Type B pancreatic cell (in vitro differentiated cells): Measurements from ENCODE around the gene UBAC2. TPM values are rescaled to one million over a fixed set of nuclear protein-coding genes. Genes with fewer than 3 reads are reported as not detected.

ENCODE experiments used
- DNase-seq: peaks from one replicate; pipeline ENCODE4 v3.0.0; 2021; ENCODE audit warnings: mixed read lengths; ENCODE audit not compliant: unreplicated experiment; ENCODE audit errors: extremely low spot score
- H3K27ac Mint-ChIP-seq: 2 replicates; pipeline ENCODE4 v1.8.0; 2021; ENCODE audit warnings: mild to moderate bottlenecking, mixed read lengths
- H3K27me3 Mint-ChIP-seq: 2 replicates; pipeline ENCODE4 v1.8.0; 2021; ENCODE audit warnings: mixed read lengths
- H3K36me3 Mint-ChIP-seq: 2 replicates; pipeline ENCODE4 v1.8.0; 2021; ENCODE audit warnings: mixed read lengths
- H3K4me1 Mint-ChIP-seq: one replicate; pipeline ENCODE4 v1.8.0; 2021; ENCODE audit warnings: mixed read lengths; ENCODE audit not compliant: unreplicated experiment
- H3K4me3 Mint-ChIP-seq: 2 replicates; pipeline ENCODE4 v1.8.0; 2021; ENCODE audit warnings: mild to moderate bottlenecking, mixed read lengths
- H3K9me3 Mint-ChIP-seq: 2 replicates; pipeline ENCODE4 v1.8.0; 2021; ENCODE audit warnings: mixed read lengths
- CTCF ChIP-seq: fragments of 200-600 bp; sonication (generic); conservative IDR thresholded peaks from 2 replicates; pipeline ENCODE4 v1.5.0; 2021; ENCODE audit warnings: antibody characterized with exemption, mild to moderate bottlenecking
- total RNA-seq: library from RNA; stranded (reverse); gene quantifications from 2 replicates; pipeline ENCODE4 v1.2.1, GENCODE V29; 2021; ENCODE audit warnings: low replicate concordance

Gene UBAC2
- total RNA-seq, 1 donor from 2014 or later = 66.0 TPM

GRCh38 chr13:99417201-99418102 lies 216.8 kb downstream of the UBAC2 start:
- Mint-ChIP-seq H3K4me3 (no peak overlapping the region), H3K36me3 (no peaks in the 10 kb centered on the region), H3K4me1 (peaks cover 8% of the 10 kb centered on the region), H3K27ac (no peak overlapping the region), H3K9me3 (no peaks in the 10 kb centered on the region), H3K27me3 (peaks cover 36% of the 10 kb centered on the region)
- TF ChIP-seq CTCF = no peak
- DNase-seq = no peak

DNA sequence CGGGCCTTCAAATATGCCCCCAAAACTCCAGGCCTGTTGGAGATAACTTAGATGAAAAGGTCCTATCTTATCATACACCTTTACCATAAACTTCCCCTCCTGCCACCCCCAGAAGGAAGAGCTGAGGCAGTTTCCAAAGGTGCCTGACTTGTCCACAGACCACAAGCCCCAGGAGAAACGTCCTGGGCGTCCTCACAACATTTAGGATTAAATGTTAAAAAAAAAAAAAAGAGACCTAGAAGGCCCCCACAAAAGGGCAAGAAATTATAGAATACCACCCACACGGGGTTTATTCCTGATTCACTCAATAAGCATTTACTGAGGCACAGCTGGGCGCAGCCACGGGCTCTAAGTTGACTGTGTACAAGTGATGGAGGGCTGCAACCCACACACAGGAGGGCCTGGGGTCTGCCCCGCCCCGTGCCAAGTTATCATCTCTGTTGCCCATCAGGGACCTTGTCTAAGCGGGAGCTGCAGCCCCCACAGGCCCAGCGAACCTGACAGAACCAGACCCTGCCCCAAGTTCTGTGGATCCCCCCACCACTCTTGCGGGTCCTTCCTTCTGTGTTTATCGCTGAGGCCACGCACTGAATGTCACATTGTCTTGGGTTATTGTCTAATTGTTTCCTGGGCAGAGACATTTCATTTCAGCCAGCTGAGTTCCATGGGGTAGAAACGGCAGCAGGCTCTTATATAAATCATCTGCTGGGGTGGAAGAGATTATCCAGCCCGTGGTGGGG lies 217.6 kb downstream of the UBAC2 start:
- no peak overlapping the region for H3K27ac Mint-ChIP-seq
- TF ChIP-seq CTCF = no peak
- peaks cover 8% of the 10 kb centered on the region for H3K4me1 Mint-ChIP-seq
- H3K36me3 Mint-ChIP-seq = no peaks in the 10 kb centered on the region
- H3K9me3 Mint-ChIP-seq = no peaks in the 10 kb centered on the region
- H3K27me3 Mint-ChIP-seq = peaks cover 38% of the 10 kb centered on the region
- no peak for DNase-seq
- no peak overlapping the region for H3K4me3 Mint-ChIP-seq

GRCh38 chr13:99418843-99419140 lies 218.1 kb downstream of the UBAC2 start:
- Mint-ChIP-seq H3K9me3 (no peaks in the 10 kb centered on the region), H3K36me3 (no peaks in the 10 kb centered on the region), H3K4me1 (peaks cover 8% of the 10 kb centered on the region), H3K27me3 (peaks cover 40% of the 10 kb centered on the region), H3K4me3 (no peak overlapping the region), H3K27ac (no peak overlapping the region)
- no peak for TF ChIP-seq CTCF
- DNase-seq = no peak

DNA sequence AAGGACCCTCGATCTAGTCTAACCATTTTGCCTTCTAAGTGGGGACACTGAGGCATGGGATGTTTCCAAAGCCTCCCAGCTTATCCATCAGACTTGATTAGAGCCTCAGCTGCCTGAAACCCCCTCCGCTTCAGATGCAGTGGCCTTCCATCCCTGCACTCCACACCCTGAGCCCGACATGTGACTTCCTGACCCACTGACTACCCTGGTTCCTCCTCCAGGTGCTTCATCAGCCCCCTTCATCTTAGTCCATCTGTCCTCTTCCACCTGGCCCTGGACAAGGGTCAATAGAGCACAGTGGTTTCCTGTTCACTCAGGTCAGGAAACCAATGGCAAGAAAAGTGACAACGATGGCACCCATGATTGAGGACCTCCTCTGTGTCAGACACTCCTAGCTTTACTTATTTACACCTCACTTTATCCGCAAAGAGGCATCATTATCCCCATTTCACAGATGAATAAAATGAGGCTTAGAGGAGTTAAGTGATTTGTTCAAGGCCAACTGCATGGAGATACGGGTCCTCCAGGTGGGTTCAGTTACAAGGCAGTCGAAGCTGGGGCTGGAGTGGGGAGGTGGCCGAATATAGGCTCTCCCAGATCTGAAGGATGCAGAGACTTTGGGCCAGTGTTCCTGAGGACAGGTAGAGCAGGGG lies 219.1 kb downstream of the UBAC2 start:
- peaks cover 43% of the 10 kb centered on the region for H3K27me3 Mint-ChIP-seq
- DNase-seq = no peak
- H3K4me3 Mint-ChIP-seq = no peak overlapping the region
- TF ChIP-seq CTCF = no peak
- H3K4me1 Mint-ChIP-seq = peaks cover 8% of the 10 kb centered on the region
- H3K36me3 Mint-ChIP-seq = no peaks in the 10 kb centered on the region
- no peak overlapping the region for H3K27ac Mint-ChIP-seq
- no peaks in the 10 kb centered on the region for H3K9me3 Mint-ChIP-seq

DNA sequence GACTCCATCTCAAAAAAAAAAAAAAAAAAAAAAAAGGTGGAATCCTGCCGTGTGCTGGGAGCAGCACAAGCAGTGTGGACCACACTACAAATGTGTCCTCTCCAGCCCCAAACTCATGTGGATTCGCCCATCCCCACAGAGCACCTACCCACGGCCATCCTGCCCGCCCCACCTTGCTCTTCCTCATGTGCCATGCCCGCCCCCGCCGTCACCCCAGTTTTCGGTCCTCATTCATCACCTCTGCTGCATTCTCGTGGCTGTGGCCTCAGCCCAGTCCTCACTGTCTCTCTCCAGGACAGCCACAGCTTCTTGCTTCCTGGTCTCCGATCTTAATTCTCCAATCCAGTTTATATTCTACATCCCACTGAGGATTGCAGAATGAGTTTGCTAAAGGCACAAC lies 220.6 kb downstream of the UBAC2 start:
- Mint-ChIP-seq H3K4me1 (peaks cover 8% of the 10 kb centered on the region), H3K27me3 (peaks cover 43% of the 10 kb centered on the region), H3K4me3 (no peak overlapping the region), H3K9me3 (no peaks in the 10 kb centered on the region), H3K27ac (no peak overlapping the region), H3K36me3 (no peaks in the 10 kb centered on the region)
- DNase-seq = no peak
- no peak for TF ChIP-seq CTCF
